CD4-positive, alpha-beta memory T cell (primary cell): ENCODE results near the gene DDI1. TPM values are rescaled to one million over a fixed set of nuclear protein-coding genes. Genes with fewer than 3 reads are reported as not detected.

ENCODE experiments used
- CTCF ChIA-PET: fragments of 350-600 bp; sonication (Branson Sonifier 250); formaldehyde crosslinking; loops from one replicate; lab custom pipeline; 2021; ENCODE audit warnings: inconsistent platforms; ENCODE audit not compliant: partially characterized antibody; lab: Charles Lee
- POLR2A ChIA-PET: fragments of 350-600 bp; sonication (Branson Sonifier 250); formaldehyde crosslinking; loops from one replicate; lab custom pipeline; 2021; ENCODE audit not compliant: partially characterized antibody; lab: Charles Lee
- DNase-seq, 5 donors: peaks; one replicate each; pipeline versions ENCODE4 v3.0.0 to v3.0.0-alpha.2; 2020 to 2022; ENCODE audit warnings: mixed read lengths in 1 of 5
- H3K27ac ChIP-seq: one replicate; pipeline ENCODE4 v1.7.0; 2013; ENCODE audit warnings: low read depth, low read length
- H3K27me3 ChIP-seq: 2 replicates; pipeline ENCODE4 v1.7.0; 2013; ENCODE audit warnings: mild to moderate bottlenecking, low read length, moderate library complexity; ENCODE audit not compliant: insufficient read depth
- H3K36me3 ChIP-seq: 2 replicates; pipeline ENCODE4 v1.7.0; 2013; ENCODE audit warnings: mild to moderate bottlenecking, low read length, moderate library complexity; ENCODE audit not compliant: insufficient read depth
- H3K4me1 ChIP-seq: 2 replicates; pipeline ENCODE4 v1.7.0; 2013; ENCODE audit warnings: mild to moderate bottlenecking, low read length, moderate library complexity; ENCODE audit not compliant: insufficient read depth
- H3K4me3 ChIP-seq, 2 donors: one replicate each; pipeline ENCODE4 v1.7.0; 2013; ENCODE audit warnings: low read length in 2 of 2, mild to moderate bottlenecking in 1 of 2
- H3K9me3 ChIP-seq, 2 donors: one replicate each; pipeline ENCODE4 v1.7.0; 2013; ENCODE audit warnings: low read length in 2 of 2, control low read depth in 1 of 2; ENCODE audit not compliant: control insufficient read depth in 1 of 2
- H3K27ac Mint-ChIP-seq, 7 donors: one replicate each; pipeline ENCODE4 v1.8.0; 2020 to 2021; ENCODE audit warnings: mixed read lengths in 7 of 7, mild to moderate bottlenecking in 6 of 7, inconsistent platforms in 3 of 7, moderate library complexity in 3 of 7
- H3K27me3 Mint-ChIP-seq, 2 donors: one replicate each; pipeline ENCODE4 v1.8.0; 2020 to 2021; ENCODE audit warnings: mixed read lengths in 2 of 2
- H3K36me3 Mint-ChIP-seq, 2 donors: one replicate each; pipeline ENCODE4 v1.8.0; 2020 to 2021; ENCODE audit warnings: mixed read lengths in 2 of 2, inconsistent platforms in 1 of 2, mild to moderate bottlenecking in 1 of 2
- H3K4me1 Mint-ChIP-seq, 4 donors: one replicate each; pipeline ENCODE4 v1.8.0; 2020 to 2021; ENCODE audit warnings: mixed read lengths in 4 of 4, mild to moderate bottlenecking in 1 of 4
- H3K4me3 Mint-ChIP-seq, 8 donors: one replicate each; pipeline ENCODE4 v1.8.0; 2020 to 2021; ENCODE audit warnings: mixed read lengths in 8 of 8, mild to moderate bottlenecking in 7 of 8, moderate library complexity in 6 of 8, inconsistent platforms in 3 of 8
- H3K9me3 Mint-ChIP-seq, 8 donors: one replicate each; pipeline ENCODE4 v1.8.0; 2020 to 2021; ENCODE audit warnings: mixed read lengths in 8 of 8, mild to moderate bottlenecking in 5 of 8, inconsistent platforms in 3 of 8, moderate library complexity in 1 of 8
- intact Hi-C: fragments of 100-400 bp; cut with micrococcal nuclease; formaldehyde crosslinking; loops from one replicate; pipeline ENCODE4 v1.15.1; 2023
- polyA plus RNA-seq, 2 donors: library from polyadenylated mRNA; unstranded; fragments of 300-500 nt; fragmentation: Illumina TruSeq; gene quantifications; one replicate each; pipeline ENCODE4 v1.2.3, GENCODE V29; 2021
- total RNA-seq, 2 experiments: library from RNA; stranded (reverse); gene quantifications; one replicate each; pipeline ENCODE4 v1.2.3, GENCODE V29; 2021

The DDI1 gene
- total and polyA plus RNA-seq, 4 experiments from 2014 or later: not detected

- POLR2A ChIA-PET: no interaction called here
- no peak overlapping the region for H3K27ac Mint-ChIP-seq
- intact Hi-C loops: no loop called here
Observed at GRCh38 chr11:104053743-104054478, 17.5 kb downstream of the DDI1 start.

GRCh38 chr11:104054911-104055529 lies 18.6 kb downstream of the DDI1 start:
- H3K36me3 ChIP-seq: no peaks in the 10 kb centered on the region
- POLR2A ChIA-PET: no interaction called here
- Mint-ChIP-seq H3K27ac (no peak overlapping the region), H3K4me3 (no peak overlapping the region), H3K4me1 (no peaks in the 10 kb centered on the region), H3K36me3 (no peaks in the 10 kb centered on the region), H3K9me3 (peaks cover 0 to 3% (median 0%) of the 10 kb centered on the region in 8 donors), H3K27me3 (peaks cover 0 to 3% of the 10 kb centered on the region in 2 donors)
- DNase-seq: no peak
- H3K4me1 ChIP-seq: no peaks in the 10 kb centered on the region
- no peaks in the 10 kb centered on the region for H3K9me3 ChIP-seq
- H3K4me3 ChIP-seq: no peak overlapping the region
- no peak overlapping the region for H3K27ac ChIP-seq
- no peaks in the 10 kb centered on the region for H3K27me3 ChIP-seq
- intact Hi-C loops: no loop called here
- CTCF ChIA-PET: no interaction called here

More at GRCh38 chr11:104053743-104054478, 17.5 kb downstream of the DDI1 start:
- Histone ChIP-seq H3K36me3 (no peaks in the 10 kb centered on the region), H3K27me3 (no peaks in the 10 kb centered on the region), H3K9me3 (no peaks in the 10 kb centered on the region), H3K27ac (no peak overlapping the region), H3K4me3 (no peak overlapping the region), H3K4me1 (no peaks in the 10 kb centered on the region)
- Mint-ChIP-seq H3K4me3 (no peak overlapping the region), H3K36me3 (no peaks in the 10 kb centered on the region), H3K4me1 (no peaks in the 10 kb centered on the region), H3K27me3 (peaks cover 0 to 3% of the 10 kb centered on the region in 2 donors), H3K9me3 (peaks cover 0 to 3% (median 0%) of the 10 kb centered on the region in 8 donors)
- DNase-seq: no peak
- CTCF ChIA-PET: no interaction called here

- POLR2A ChIA-PET: no interaction called here
Observed at GRCh38 chr11:104055596-104055995, 19.2 kb downstream of the DDI1 start.

GRCh38 chr11:104057908-104058307 lies 21.5 kb downstream of the DDI1 start:
- Histone ChIP-seq H3K27me3 (no peaks in the 10 kb centered on the region), H3K4me3 (no peak overlapping the region), H3K36me3 (no peaks in the 10 kb centered on the region), H3K4me1 (no peaks in the 10 kb centered on the region), H3K27ac (no peak overlapping the region), H3K9me3 (no peaks in the 10 kb centered on the region)
- H3K4me1 Mint-ChIP-seq: no peaks in the 10 kb centered on the region
- no peak overlapping the region for H3K4me3 Mint-ChIP-seq
- intact Hi-C loops: no loop called here
- peaks cover 0 to 3% of the 10 kb centered on the region in 2 donors for H3K27me3 Mint-ChIP-seq
- CTCF ChIA-PET: no interaction called here
- no peaks in the 10 kb centered on the region for H3K36me3 Mint-ChIP-seq
- no peak for DNase-seq
- POLR2A ChIA-PET: no interaction called here
- H3K27ac Mint-ChIP-seq: no peak overlapping the region
- H3K9me3 Mint-ChIP-seq: peaks cover 0 to 3% (median 0%) of the 10 kb centered on the region in 8 donors

More at GRCh38 chr11:104055596-104055995, 19.2 kb downstream of the DDI1 start:
- H3K27ac ChIP-seq: no peak overlapping the region
- intact Hi-C loops: no loop called here
- H3K4me1 ChIP-seq: no peaks in the 10 kb centered on the region
- CTCF ChIA-PET: no interaction called here
- no peaks in the 10 kb centered on the region for H3K36me3 Mint-ChIP-seq
- no peak overlapping the region for H3K4me3 Mint-ChIP-seq
- no peaks in the 10 kb centered on the region for H3K36me3 ChIP-seq
- H3K27ac Mint-ChIP-seq: no peak overlapping the region
- H3K9me3 ChIP-seq: no peaks in the 10 kb centered on the region
- H3K9me3 Mint-ChIP-seq: peaks cover 0 to 3% (median 0%) of the 10 kb centered on the region in 8 donors
- peaks cover 0 to 3% of the 10 kb centered on the region in 2 donors for H3K27me3 Mint-ChIP-seq
- H3K27me3 ChIP-seq: no peaks in the 10 kb centered on the region
- H3K4me3 ChIP-seq: no peak overlapping the region
- no peak for DNase-seq
- no peaks in the 10 kb centered on the region for H3K4me1 Mint-ChIP-seq

- intact Hi-C loops: no loop called here
- H3K4me1 ChIP-seq: no peaks in the 10 kb centered on the region
- Mint-ChIP-seq H3K4me3 (no peak overlapping the region), H3K36me3 (no peaks in the 10 kb centered on the region), H3K27me3 (peaks cover 0 to 3% of the 10 kb centered on the region in 2 donors), H3K27ac (no peak overlapping the region), H3K4me1 (no peaks in the 10 kb centered on the region), H3K9me3 (peaks cover 0 to 3% (median 0%) of the 10 kb centered on the region in 8 donors)
- no peaks in the 10 kb centered on the region for H3K36me3 ChIP-seq
- H3K4me3 ChIP-seq: no peak overlapping the region
- no peaks in the 10 kb centered on the region for H3K27me3 ChIP-seq
- no peak for DNase-seq
- POLR2A ChIA-PET: no interaction called here
- no peaks in the 10 kb centered on the region for H3K9me3 ChIP-seq
- H3K27ac ChIP-seq: no peak overlapping the region
- CTCF ChIA-PET: no interaction called here
Observed at GRCh38 chr11:104058680-104059079, 22.2 kb downstream of the DDI1 start.

- Mint-ChIP-seq H3K4me3 (no peak overlapping the region), H3K9me3 (no peaks in the 10 kb centered on the region)
Observed at GRCh38 chr11:104060004-104060794, 23.8 kb downstream of the DDI1 start.

GRCh38 chr11:104060820-104061219 lies 24.4 kb downstream of the DDI1 start:
- intact Hi-C loops: no loop called here
- no peak for DNase-seq
- Histone ChIP-seq H3K9me3 (no peaks in the 10 kb centered on the region), H3K36me3 (no peaks in the 10 kb centered on the region), H3K4me1 (no peaks in the 10 kb centered on the region), H3K27me3 (no peaks in the 10 kb centered on the region), H3K27ac (no peak overlapping the region), H3K4me3 (no peak overlapping the region)
- CTCF ChIA-PET: interaction anchor here (1.0 kb wide), 1 partner anchor 9 kb away, joined by 3 read pairs; no protein-coding TSS in a partner anchor
- no peaks in the 10 kb centered on the region for H3K27me3 Mint-ChIP-seq
- no peaks in the 10 kb centered on the region for H3K36me3 Mint-ChIP-seq
- H3K9me3 Mint-ChIP-seq: no peaks in the 10 kb centered on the region
- no peak overlapping the region for H3K4me3 Mint-ChIP-seq
- POLR2A ChIA-PET: no interaction called here
- no peak overlapping the region for H3K27ac Mint-ChIP-seq
- no peaks in the 10 kb centered on the region for H3K4me1 Mint-ChIP-seq

More at GRCh38 chr11:104060004-104060794, 23.8 kb downstream of the DDI1 start:
- Histone ChIP-seq H3K27ac (no peak overlapping the region), H3K27me3 (no peaks in the 10 kb centered on the region), H3K4me3 (no peak overlapping the region), H3K9me3 (no peaks in the 10 kb centered on the region), H3K4me1 (no peaks in the 10 kb centered on the region), H3K36me3 (no peaks in the 10 kb centered on the region)
- no peak for DNase-seq
- ChIA-PET POLR2A (no interaction called here), CTCF (no interaction called here)
- intact Hi-C loops: no loop called here
- no peak overlapping the region for H3K27ac Mint-ChIP-seq
- H3K4me1 Mint-ChIP-seq: no peaks in the 10 kb centered on the region
- no peaks in the 10 kb centered on the region for H3K36me3 Mint-ChIP-seq
- no peaks in the 10 kb centered on the region for H3K27me3 Mint-ChIP-seq
